SK-N-SH treated with all-trans-retinoic acid at 6 μM for 48 hours (cell line): ENCODE data around the gene NEB.

ENCODE experiments used
- ATAC-seq: fragments of 200-7000 bp; cut with Tn5 transposase; 3 replicates; pipeline ENCODE4 v1.9.1; 2020; ENCODE audit warnings: mild to moderate bottlenecking, moderate library complexity
- ARNTL ChIP-seq: fragments of 450-650 bp; formaldehyde crosslinking; IDR thresholded peaks from 2 replicates; pipeline ENCODE4 v1.5.0; 2020; ENCODE audit warnings: low read depth, mild to moderate bottlenecking, moderate library complexity, borderline replicate concordance
- CREB5 ChIP-seq: fragments of 250-450 bp; sonication (Bioruptor Pico); IDR thresholded peaks from 2 replicates; pipeline ENCODE4 v1.5.1; 2020; ENCODE audit warnings: low read depth, mild to moderate bottlenecking, moderate library complexity
- CSDC2 ChIP-seq: fragments of 250-450 bp; sonication (Bioruptor Pico); IDR thresholded peaks from 2 replicates; pipeline ENCODE4 v1.5.0; 2020; ENCODE audit warnings: mild to moderate bottlenecking, moderate library complexity
- CSRNP3 ChIP-seq: fragments of 250-450 bp; sonication (Bioruptor Pico); IDR thresholded peaks from 2 replicates; pipeline ENCODE4 v1.5.1; 2021; ENCODE audit warnings: mild to moderate bottlenecking, moderate library complexity
- ESRRG ChIP-seq: fragments of 250-450 bp; sonication (Bioruptor Pico); IDR thresholded peaks from 2 replicates; pipeline ENCODE4 v1.6.1; 2021; ENCODE audit warnings: mild to moderate bottlenecking
- GLIS3 ChIP-seq: fragments of 250-450 bp; sonication (Bioruptor Pico); IDR thresholded peaks from 2 replicates; pipeline ENCODE4 v1.5.0; 2020; ENCODE audit warnings: mild to moderate bottlenecking, moderate library complexity
- ISL1 ChIP-seq: fragments of 250-450 bp; sonication (Bioruptor Pico); IDR thresholded peaks from 2 replicates; pipeline ENCODE4 v2.1.2; 2022; ENCODE audit warnings: mild to moderate bottlenecking, moderate library complexity
- OSR1 ChIP-seq: fragments of 250-450 bp; sonication (Bioruptor Pico); IDR thresholded peaks from 2 replicates; pipeline ENCODE4 v1.8.0; 2022; ENCODE audit warnings: moderate library complexity, mild to moderate bottlenecking, inconsistent platforms
- PATZ1 ChIP-seq: fragments of 250-450 bp; sonication (Bioruptor Pico); IDR thresholded peaks from 2 replicates; pipeline ENCODE4 v1.8.0; 2020; ENCODE audit warnings: mild to moderate bottlenecking, moderate library complexity, borderline replicate concordance
- POU6F1 ChIP-seq: fragments of 250-450 bp; sonication (Bioruptor Pico); IDR thresholded peaks from 2 replicates; pipeline ENCODE4 v1.8.0; 2021; ENCODE audit warnings: low read depth, mild to moderate bottlenecking, moderate library complexity, borderline replicate concordance
- PPARA ChIP-seq: fragments of 250-450 bp; sonication (Bioruptor Pico); IDR thresholded peaks from 2 replicates; pipeline ENCODE4 v1.5.0; 2020; ENCODE audit warnings: mild to moderate bottlenecking, borderline replicate concordance
- RARB ChIP-seq: fragments of 250-450 bp; sonication (Bioruptor Pico); IDR thresholded peaks from 2 replicates; pipeline ENCODE4 v1.8.0; 2021; ENCODE audit warnings: mild to moderate bottlenecking, moderate library complexity
- SNAI2 ChIP-seq: fragments of 250-450 bp; sonication (Bioruptor Pico); IDR thresholded peaks from 2 replicates; pipeline ENCODE4 v1.5.0; 2020; ENCODE audit warnings: mild to moderate bottlenecking, moderate library complexity
- TCF4 ChIP-seq: fragments of 250-450 bp; sonication (Bioruptor Pico); IDR thresholded peaks from 2 replicates; pipeline ENCODE4 v1.8.0; 2021; ENCODE audit warnings: mild to moderate bottlenecking, moderate library complexity, borderline replicate concordance
- TOX ChIP-seq: fragments of 250-450 bp; sonication (Bioruptor Pico); IDR thresholded peaks from 2 replicates; pipeline ENCODE4 v1.8.0; 2021; ENCODE audit warnings: mild to moderate bottlenecking, moderate library complexity, borderline replicate concordance
- TSHZ2 ChIP-seq: fragments of 250-450 bp; sonication (Bioruptor Pico); IDR thresholded peaks from 2 replicates; pipeline ENCODE4 v1.5.0; 2020; ENCODE audit warnings: mild to moderate bottlenecking, moderate library complexity
- ZC3H10 ChIP-seq: fragments of 250-450 bp; sonication (Bioruptor Pico); IDR thresholded peaks from 2 replicates; pipeline ENCODE4 v1.5.1; 2021; ENCODE audit warnings: mild to moderate bottlenecking, moderate library complexity
- ZFP3 ChIP-seq: fragments of 250-450 bp; sonication (Bioruptor Pico); IDR thresholded peaks from 2 replicates; pipeline ENCODE4 v1.5.0; 2020; ENCODE audit warnings: mild to moderate bottlenecking, moderate library complexity
- ZFP30 ChIP-seq: fragments of 450-650 bp; formaldehyde crosslinking; IDR thresholded peaks from 2 replicates; pipeline ENCODE4 v1.5.0; 2022; ENCODE audit warnings: mild to moderate bottlenecking, moderate library complexity
- ZNF565 ChIP-seq: fragments of 450-650 bp; formaldehyde crosslinking; conservative IDR thresholded peaks from 2 replicates; pipeline ENCODE4 v1.5.0; 2020; ENCODE audit warnings: low read depth, mild to moderate bottlenecking, moderate library complexity
- ZNF70 ChIP-seq: fragments of 450-650 bp; formaldehyde crosslinking; IDR thresholded peaks from 2 replicates; pipeline ENCODE4 v1.5.0; 2020; ENCODE audit warnings: mild to moderate bottlenecking, moderate library complexity
- ZNF8 ChIP-seq: fragments of 450-650 bp; formaldehyde crosslinking; IDR thresholded peaks from 2 replicates; pipeline ENCODE4 v1.5.0; 2020; ENCODE audit warnings: mild to moderate bottlenecking, moderate library complexity

Gene NEB

GRCh38 chr2:151718796-151719195, 15.5 kb downstream of the NEB start:
- TF ChIP-seq ZNF70 (CRISPR knock-in tag) = no peak
- ATAC-seq = no peak

- no peak for TF ChIP-seq ZNF70 (CRISPR knock-in tag)
- no peak for TF ChIP-seq ZFP3
- no peak for TF ChIP-seq ISL1
- no peak for TF ChIP-seq SNAI2 (CRISPR knock-in tag)
- TF ChIP-seq ZNF8 (CRISPR knock-in tag) = no peak
- no peak for TF ChIP-seq ARNTL (CRISPR knock-in tag)
- TF ChIP-seq TCF4 (CRISPR knock-in tag) = no peak
- no peak for TF ChIP-seq POU6F1 (CRISPR knock-in tag)
- TF ChIP-seq, all 23 proteins: peak for 0
- no peak for ATAC-seq
Measured at GRCh38 chr2:151718247-151718646, 16.0 kb downstream of the NEB start.

GRCh38 chr2:151716721-151717120, 17.6 kb downstream of the NEB start:
- ATAC-seq = no peak
- no peak for TF ChIP-seq ZFP3
- TF ChIP-seq ISL1 = peak; percentile 58

GRCh38 chr2:151713291-151713903, 20.9 kb downstream of the NEB start:
- TF ChIP-seq ZNF565 (CRISPR knock-in tag) (no peak), SNAI2 (CRISPR knock-in tag) (no peak), ARNTL (CRISPR knock-in tag) (no peak), RARB (CRISPR knock-in tag) (no peak), ISL1 (no peak), OSR1 (no peak), POU6F1 (CRISPR knock-in tag) (no peak), PATZ1 (no peak), ZFP30 (CRISPR knock-in tag) (no peak), ZC3H10 (CRISPR knock-in tag) (no peak), CSRNP3 (CRISPR knock-in tag) (no peak), TOX (CRISPR knock-in tag) (no peak), TCF4 (CRISPR knock-in tag) (no peak), PPARA (CRISPR knock-in tag) (no peak), TSHZ2 (no peak), GLIS3 (CRISPR knock-in tag) (no peak), CREB5 (CRISPR knock-in tag) (no peak), ESRRG (no peak), CSDC2 (CRISPR knock-in tag) (no peak)
- no peak for ATAC-seq
